NCI-H2196 (cell line): Measurements from ENCODE around the gene HDAC4.

Experiments used
- DNase-seq: peaks from one replicate; lab custom pipeline; 2025; ENCODE audit not compliant: unreplicated experiment; lab: John Stamatoyannopoulos, UW

Gene HDAC4

DNA sequence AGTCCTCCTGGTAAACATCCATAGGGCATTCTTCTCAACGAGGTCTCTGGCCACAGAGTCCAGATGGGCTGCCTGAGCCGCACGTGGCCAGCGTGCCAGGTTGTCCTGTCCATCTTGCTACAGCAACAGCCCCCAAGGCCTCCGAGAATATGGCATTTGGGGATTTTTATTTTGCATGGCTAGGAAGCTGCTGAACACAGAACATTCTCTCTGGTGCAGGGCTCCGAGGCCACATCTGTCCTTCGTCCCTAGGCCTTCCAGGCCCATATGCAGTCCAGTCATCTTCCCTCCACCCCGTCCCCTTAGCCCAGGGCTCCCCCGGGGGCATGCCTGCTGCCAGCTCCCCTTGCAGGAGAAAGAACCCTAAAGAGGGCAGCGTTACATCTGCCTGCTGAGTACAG lies 2.3 kb downstream of the HDAC4 start:
- no peak for DNase-seq

DNA sequence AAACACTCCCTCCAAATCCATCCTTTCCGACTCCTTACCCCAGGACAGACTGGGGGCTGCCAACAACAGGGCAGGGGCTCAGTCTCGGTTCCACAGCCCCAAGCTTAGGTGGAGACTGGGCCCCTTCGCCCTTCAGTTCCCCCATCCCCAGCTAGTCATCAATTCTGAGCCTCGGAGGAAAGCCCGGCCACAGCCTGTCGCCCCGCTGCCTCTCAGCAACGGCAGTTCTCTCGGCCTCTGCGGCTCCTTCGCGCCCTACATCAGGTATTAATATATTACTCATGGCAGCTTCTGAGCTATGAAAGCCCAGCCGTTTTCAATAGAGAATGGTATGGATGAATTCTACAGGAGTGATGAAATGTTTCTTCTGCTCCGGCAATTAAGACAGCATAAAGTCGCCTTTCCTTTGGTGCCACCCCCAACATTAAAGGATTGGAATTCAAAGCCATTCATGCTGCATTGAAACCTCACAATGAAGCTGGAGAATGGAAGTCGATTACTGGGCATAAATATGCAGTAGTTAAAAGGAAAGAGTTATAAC lies 2.8 kb downstream of the HDAC4 start:
- no peak for DNase-seq

GRCh38 chr2:239396881-239397681 lies 3.7 kb downstream of the HDAC4 start:
- DNase-seq: peak; percentile 61

GRCh38 chr2:239395524-239395923 lies 5.3 kb downstream of the HDAC4 start:
- no peak for DNase-seq

GRCh38 chr2:239394978-239395377 lies 5.8 kb downstream of the HDAC4 start:
- DNase-seq: no peak

DNA sequence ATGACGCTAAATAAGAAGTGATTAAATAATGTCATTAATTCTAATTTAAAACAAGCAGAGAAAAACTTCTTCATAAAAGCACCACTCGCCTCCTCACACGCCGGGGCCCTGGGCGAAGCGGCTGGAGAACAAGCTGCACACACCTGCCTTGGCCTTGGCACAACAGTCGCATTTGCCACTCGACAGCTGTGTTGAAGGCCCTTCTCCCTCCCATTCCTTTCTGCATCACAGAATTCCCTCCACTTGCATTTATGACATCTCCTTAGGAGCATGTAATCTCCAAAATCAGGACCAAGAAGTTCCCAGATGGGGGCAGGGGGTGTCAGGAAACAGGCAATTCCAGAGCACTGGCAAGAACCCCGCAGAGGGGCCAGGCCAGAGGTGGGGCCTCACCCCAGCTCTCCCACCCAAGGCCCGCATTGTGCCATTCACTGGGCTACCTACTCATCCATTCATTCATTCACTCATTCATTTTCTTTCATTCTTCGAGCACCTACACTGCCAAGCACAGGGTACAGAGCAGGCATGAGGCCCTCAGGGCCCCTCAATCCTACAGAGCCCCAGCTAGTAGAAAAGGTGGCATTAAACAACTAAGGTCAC lies 6.4 kb downstream of the HDAC4 start:
- peak; percentile 29 for DNase-seq

DNA sequence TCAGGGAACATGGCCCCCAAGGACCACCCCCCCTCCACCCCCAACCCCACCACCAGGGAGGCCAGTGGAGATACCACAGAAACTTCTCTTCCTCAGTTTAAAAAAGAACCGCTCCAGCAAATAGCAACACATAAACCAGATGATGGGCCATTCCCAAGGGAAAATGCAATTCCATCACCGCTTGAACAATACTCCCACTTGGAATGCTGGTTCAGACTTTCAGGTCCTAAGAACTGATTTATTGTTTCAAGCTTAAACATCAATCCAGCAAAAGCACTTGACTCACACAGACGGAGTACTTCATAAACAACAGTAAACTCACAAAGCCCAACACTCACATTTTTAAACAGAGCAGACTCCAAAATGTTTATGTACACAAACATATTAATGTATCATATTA lies 6.9 kb downstream of the HDAC4 start:
- no peak for DNase-seq

- DNase-seq: peak; percentile 40
Observed at GRCh38 chr2:239393388-239393940, 7.4 kb downstream of the HDAC4 start.

DNA sequence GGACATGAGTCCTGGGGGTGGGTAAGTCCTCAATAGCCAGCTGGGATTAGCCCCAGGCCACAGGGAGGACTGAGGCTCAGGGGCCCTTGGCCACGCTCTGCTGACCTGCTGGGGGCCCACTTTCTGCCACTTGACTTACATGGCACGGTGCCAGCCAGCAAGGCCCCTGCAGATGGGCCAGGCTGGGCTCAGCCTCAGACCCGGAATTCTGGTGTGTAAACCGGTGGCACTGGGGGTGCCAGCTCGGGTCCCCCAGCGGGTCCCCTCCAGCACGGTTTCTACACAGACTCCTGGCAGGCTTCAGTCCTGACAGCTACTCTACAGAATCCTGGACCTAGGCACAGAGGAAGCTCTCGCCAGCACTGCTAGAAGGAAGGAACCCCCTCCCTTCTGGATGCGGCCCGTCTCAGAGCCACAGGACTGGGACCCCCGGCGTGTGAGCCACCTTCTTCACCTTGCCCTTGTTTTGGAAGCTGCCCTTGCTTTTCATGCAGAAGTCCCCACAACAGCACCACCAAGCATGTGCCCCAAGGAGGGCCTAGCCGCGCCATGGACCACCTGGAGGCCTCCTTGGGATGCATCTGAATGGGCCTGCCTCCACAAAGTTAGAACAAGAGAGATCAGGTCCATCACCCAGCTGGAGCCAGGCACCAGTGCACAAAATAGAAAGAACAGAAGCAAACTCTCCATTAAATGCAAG lies 8.0 kb downstream of the HDAC4 start:
- no peak for DNase-seq

DNA sequence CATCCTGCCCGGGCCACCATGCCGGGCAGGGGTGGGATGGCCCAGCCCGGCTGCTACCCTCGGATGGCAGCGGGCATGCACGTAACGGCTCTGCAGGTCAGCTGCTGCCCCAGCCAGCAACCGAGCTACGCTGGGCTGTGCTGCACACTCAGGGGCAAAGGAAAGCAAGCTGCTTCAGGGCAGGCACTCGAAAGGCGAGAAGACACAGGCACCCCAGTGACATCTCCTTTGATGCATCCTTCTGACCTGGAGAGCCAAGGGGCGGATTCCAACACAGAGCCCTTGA lies 8.8 kb downstream of the HDAC4 start:
- DNase-seq: no peak

GRCh38 chr2:239391286-239392071 lies 9.3 kb downstream of the HDAC4 start:
- DNase-seq: no peak

DNA sequence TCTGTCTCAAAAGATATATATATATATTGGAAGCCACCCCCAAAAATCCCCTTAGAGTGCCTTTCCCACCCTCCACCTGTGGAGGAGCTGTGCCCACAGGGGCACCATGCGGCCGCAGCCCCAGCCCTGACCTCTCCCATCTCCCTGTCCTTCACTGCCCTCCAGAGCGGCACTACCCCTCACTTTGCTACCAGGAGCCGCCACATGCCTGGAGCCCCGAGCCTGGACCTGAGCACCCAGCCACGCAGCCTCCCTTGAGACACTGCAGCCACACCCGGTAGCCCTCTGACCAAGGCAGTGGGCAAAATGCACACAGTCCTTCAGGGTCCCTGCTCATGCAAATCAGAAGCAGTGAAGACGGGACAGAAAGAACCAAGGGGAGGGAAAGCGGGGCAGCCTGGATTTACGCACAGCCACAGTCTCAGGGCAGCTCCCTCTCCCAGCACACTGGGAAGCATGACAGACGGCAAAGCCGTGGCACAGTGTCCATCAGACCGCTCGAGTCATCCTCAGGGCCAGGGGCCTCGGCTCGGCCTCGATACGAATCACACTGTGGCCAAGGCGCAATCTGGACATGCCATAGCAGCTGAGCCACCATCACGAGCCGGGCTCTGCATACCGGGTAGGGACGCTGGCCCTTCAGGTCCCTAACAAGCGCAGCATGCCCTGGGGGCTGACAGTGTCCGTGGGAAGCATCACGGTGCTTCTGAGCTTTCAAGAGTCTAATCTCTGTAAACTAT lies 10.1 kb downstream of the HDAC4 start:
- DNase-seq: no peak

GRCh38 chr2:239389414-239390329 lies 11.1 kb downstream of the HDAC4 start:
- DNase-seq: no peak

GRCh38 chr2:239388236-239389151 lies 12.3 kb downstream of the HDAC4 start:
- DNase-seq: no peak

DNA sequence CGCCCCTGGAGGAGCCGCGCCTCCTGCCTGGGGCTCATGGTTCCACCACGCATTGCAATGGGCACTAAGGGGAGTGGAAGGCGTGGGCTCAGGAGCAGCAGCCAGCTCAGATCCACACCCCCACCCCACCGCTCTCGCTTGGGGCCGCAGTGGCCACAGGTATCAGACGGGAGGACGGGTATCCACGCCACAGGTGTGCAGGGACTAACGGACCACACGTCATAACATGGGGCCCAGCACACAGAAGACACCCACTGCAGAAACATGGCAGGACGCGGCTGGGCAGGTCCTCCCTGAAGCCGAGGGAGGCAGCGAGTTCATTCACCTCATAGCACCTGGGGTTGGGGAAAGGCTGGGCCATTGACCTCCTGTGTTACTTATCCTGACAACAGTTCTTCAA lies 13.0 kb downstream of the HDAC4 start:
- no peak for DNase-seq

- DNase-seq: no peak
Observed at GRCh38 chr2:239386872-239387445, 13.9 kb downstream of the HDAC4 start.

DNA sequence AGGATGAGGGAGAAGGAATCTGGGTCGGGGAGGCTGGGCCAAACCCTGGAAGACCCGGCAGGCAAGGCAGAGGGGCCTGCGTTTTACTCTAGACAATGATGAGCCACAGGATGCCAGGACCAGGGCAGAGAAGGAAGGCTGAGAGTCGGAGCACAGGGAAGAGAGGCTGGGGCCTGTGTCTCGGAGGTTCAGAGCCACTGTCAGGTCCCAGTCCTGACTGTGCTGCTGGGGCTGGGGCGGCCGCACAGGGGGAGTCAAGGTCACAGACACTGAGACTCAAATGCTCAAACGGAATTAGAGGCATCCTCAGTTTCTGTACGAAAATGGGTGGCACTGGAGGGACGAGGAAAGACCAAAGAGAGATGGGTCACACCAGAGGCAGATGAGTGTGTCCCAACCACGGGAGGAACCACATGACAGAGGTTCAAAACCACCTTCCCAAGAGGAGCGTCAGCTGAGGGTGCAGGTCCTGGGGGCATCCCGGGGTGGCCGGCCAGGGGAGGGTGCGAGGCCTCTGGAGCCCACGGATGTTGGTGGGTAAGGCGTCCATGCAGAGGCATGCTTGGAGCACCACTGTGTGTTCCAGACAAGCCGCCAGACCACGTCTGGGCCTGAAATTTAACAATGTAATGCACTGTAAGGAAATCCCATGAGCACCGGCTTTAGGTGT lies 14.7 kb downstream of the HDAC4 start:
- DNase-seq: no peak
